NCI-H774 (cell line): ENCODE measurements around the gene URGCP.
A peak's percentile ranks its signal among the peaks of the same experiment; 100 is the strongest.

Source experiments
- DNase-seq: peaks from one replicate; lab custom pipeline; 2025; lab: John Stamatoyannopoulos, UW

The URGCP gene

GRCh38 chr7:43906331-43907010 lies at the start of gene URGCP:
TSS of gene URGCP (minus strand) at chr7:43906596. CDS start at chr7:43906575, 21 bp downstream.
- peak; percentile 22 for DNase-seq

- no peak for DNase-seq
Observed at GRCh38 chr7:43956027-43956426, 49.6 kb upstream of the URGCP start.

DNA sequence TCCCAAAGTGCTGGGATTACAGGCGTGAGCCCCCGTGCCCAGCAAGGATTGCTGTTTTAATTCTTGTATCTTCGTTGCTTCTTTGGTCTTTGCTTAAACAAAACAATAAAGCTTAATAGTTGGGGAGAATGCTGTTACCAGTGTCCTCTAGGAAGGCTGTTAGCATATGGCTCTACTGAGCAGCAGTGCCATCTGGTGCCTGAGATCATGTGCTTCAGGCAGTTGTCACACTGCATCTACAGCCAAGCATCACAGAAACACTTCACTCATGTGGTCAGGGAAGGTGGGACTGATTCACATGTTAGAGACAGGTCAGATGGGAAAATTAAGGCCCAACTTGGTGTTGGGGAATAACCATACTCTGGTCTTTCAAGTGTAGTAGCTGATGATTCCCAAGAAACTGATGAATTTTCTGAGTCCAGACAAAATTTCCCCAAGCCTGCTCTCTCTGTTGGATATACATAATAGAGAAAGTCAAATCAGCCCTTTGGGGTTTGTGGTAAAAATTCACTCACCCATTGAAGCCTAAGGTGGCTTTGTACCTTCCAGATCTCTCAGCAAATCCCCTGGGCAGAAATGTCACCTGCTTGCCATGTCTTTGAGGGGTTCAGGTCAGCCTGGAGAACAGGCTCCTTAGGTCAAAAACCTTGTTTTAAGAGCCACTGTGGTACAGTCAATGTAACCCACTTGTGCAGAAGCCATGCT lies 48.3 kb upstream of the URGCP start:
- DNase-seq: no peak

GRCh38 chr7:43953071-43953470 lies 46.7 kb upstream of the URGCP start:
- DNase-seq: no peak

GRCh38 chr7:43952028-43952427 lies 45.6 kb upstream of the URGCP start:
- DNase-seq: no peak

DNA sequence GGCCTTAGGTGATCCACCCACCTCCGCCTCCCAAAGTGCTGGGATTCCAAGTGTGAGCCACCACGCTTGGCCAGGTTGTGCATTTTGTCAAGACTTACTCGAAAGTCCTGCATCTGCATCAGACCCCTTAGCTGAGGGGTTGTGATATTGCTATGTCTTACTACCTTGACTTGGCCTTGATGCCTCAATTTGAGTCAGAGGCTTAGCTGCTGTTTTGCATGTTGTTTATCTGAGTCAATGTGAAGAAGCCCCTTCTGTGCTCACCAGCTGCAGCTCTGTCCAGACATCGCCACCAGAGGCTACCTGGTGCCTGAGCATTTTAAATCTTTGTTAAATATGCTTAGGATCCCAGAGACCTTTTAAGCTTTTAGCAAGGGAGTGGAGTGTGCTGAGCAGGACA lies 37.9 kb upstream of the URGCP start:
- DNase-seq: no peak

GRCh38 chr7:43943417-43944187 lies 37.2 kb upstream of the URGCP start:
- no peak for DNase-seq

GRCh38 chr7:43942997-43943396 lies 36.6 kb upstream of the URGCP start:
- no peak for DNase-seq

DNA sequence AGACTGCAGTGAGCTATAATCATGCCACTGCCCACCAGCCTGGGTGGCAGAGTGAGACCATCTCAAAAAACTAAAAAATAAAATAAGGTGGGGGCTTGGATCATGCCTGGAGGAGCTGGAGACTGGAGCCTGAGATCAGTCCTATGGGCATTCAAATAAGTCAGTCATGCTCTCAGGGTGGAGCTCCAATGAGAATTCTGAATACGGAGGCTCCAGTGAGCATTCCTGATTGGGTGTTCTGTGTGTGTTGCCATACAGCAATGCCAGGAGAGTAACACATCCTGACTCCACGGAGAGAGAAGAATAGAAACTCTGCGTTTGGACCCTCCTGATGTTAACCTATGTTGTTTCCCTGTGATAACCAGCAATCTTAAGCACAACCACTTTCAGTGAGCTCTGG lies 35.9 kb upstream of the URGCP start:
- DNase-seq: no peak

DNA sequence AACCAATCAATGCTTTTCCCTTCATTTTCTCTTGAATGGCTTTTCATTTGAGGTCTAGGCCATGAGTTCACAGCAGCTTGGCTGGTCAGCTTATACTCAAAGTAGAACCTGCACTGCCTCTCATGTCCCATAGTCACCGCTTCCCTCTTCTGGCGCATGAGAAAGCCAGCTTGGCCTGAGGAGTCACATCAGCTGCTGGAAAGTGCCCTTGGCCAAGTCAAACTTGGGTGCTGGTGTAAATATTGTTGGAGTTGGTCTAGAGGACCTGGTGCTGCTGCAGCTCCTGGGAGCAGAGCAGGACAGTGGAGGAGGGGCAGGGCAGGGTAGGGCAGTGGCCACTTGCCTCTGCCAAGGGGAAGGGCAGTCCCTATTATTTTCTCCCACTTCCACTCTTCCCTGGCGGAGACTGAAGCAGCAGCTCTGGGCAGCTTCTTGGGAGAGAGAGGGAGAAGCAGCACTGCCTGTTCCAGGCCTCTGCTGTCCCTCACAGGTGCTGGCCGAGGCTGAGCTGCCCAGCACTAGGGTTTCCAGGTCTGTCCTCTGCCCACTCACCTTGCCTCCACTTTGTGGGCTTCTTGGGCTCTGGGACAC lies 32.6 kb upstream of the URGCP start:
- DNase-seq: no peak

GRCh38 chr7:43937444-43937843 lies 31.0 kb upstream of the URGCP start:
- DNase-seq: no peak

DNA sequence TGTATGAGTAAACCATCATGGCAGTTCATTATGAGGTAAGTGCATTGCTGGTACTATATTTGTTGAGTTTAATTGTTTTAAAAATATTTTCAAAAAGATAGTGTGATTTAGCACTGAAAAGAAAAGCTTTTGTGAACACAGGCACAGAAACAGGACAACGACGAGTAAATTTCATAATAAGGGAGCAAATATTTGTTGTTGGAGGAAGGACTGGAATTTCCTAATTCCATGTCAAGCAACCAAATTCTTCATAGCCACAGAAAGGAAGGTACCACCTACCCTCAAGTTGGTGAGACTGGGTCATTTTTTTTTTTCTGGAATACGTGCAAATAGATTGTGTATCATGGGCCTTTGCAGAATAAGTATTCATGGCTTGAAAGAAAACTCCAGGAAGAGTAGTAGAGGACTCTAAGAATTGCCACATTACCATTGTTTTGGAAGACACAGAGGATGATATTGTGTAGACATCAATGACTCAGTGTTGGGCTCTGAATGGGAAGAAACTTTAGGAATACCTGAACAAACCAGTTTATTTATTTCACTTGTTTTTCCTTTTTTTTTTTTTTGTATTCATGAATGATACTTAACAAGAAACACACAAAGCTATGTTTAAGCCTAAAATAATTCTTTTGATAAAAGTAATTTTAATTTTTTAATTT lies 27.6 kb upstream of the URGCP start:
- no peak for DNase-seq

DNA sequence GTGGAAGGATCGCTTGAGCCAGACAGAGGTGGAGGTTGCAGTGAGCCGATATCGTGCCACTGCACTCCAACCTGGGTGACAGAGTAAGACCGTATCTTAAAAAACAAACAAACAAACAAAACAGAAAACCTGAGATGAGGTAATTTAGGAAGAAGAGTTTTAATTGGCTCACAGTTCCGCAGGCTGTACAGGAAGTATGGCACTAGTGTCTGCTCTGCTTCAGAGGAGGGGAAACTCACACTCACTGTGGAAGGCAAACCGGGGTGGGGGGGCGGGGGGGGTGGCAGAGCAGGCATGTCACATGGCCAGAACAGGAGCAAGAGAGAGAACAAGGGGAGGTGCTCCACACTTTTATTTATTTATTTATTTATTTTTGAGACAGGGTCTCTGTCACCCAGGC lies 24.9 kb upstream of the URGCP start:
- no peak for DNase-seq

DNA sequence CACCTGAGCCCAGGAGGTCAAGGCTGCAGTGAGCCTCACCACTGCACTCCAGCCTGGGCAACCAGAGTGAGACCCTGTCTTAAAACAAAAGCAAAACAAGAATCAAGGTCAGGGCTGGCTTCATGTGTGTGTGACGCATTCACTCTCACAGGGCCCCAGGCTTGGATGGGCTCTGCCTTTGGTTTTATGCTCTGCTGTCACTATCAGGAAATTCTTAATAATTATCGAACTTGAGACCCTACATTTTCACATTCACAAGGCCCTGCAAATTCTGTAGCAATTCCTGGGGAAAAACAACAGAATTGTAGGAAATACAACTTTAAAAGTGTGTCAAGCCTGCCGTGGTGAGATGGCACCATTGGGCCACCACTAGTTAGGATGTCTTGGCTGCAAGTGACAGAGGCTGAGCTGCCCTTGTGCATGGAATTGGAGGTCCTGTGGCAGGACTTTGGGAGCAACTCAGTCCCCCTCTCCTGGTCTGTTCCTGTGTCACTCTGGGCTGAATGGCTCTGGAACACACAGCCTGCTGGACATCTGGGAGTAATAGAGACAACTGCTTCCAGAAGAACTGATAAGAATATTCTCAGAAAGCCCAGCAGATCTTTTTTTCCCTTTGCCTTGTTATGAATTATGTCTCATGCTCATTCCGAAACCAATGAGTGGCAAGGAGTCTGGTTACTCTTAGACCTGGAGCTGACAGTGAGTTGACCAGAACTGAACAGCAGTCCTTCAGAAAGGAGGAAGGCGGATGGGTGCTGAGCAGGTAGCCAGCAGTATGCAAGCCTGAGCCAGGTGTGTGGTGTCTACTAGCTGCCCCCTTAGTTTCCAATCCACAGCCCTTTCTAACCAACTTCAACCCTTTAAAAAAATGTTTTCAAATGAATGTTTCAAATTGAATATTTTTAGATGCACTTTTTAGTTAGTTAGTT lies 23.4 kb upstream of the URGCP start:
- DNase-seq: no peak

DNA sequence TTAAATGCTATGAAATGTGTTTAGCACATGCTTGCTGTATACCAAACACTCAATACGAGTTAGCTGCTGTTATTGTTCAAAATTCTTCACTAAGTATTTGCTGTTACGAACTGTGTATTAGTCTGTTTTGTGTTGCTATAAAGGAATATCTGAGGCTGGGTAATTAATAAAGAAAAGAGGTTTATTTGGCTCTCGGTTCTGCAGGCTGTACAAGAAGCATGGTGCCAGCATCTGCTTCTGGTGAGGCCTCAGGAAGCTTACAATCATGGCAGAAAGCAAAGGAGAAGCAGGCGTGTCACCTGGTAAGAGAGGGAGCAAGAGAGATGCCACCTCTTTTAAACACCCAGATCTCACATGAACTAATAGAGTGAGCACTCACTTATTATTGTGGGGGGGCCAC lies 21.4 kb upstream of the URGCP start:
- no peak for DNase-seq

GRCh38 chr7:43926798-43927123 lies 20.4 kb upstream of the URGCP start:
- DNase-seq: no peak

- peak; percentile 88 for DNase-seq
Observed at GRCh38 chr7:43925984-43926797, 19.8 kb upstream of the URGCP start, which contains the start of gene UBE2D4. TSS of gene UBE2D4 (plus strand) at chr7:43926436. CDS start at chr7:43926533, 97 bp downstream.

GRCh38 chr7:43922726-43923125 lies 16.3 kb upstream of the URGCP start:
- no peak for DNase-seq

DNA sequence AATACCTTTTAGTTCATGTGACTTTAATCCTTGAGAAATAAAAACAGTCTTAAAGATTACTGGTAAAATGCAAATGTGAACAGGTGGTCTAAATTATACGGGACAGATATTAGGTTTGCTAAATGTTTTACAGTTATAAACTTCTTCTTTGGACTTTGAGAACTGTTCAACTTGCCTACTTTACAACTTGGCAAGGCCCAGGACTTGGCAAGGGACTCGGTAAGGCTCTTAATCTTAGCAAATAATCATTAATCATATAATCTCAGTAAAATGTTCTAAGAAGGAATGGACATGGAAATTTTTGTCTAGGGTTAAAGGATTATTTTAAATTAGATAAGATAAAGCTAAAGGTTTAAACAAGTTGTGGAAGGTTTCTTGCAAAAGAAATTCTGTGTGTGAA lies 15.0 kb upstream of the URGCP start:
- no peak for DNase-seq

GRCh38 chr7:43915907-43916306 lies 9.5 kb upstream of the URGCP start:
- DNase-seq: no peak
